Stimulated activated CD4-positive, alpha-beta T cell treated with anti-CD3 and anti-CD28 coated beads, Interleukin-4, amount 100 ng/mL, for 24 hours (primary cell): ENCODE data around the gene XAF1.
"Not testable (repeated sequence)": the region's sequence is repeated elsewhere in the genome, so short reads cannot be mapped to it uniquely, and the experiment has no call there.

ENCODE experiments used
- DNase-seq: peaks from one replicate; pipeline ENCODE4 v3.0.0-alpha.2; 2020

Gene XAF1

DNA sequence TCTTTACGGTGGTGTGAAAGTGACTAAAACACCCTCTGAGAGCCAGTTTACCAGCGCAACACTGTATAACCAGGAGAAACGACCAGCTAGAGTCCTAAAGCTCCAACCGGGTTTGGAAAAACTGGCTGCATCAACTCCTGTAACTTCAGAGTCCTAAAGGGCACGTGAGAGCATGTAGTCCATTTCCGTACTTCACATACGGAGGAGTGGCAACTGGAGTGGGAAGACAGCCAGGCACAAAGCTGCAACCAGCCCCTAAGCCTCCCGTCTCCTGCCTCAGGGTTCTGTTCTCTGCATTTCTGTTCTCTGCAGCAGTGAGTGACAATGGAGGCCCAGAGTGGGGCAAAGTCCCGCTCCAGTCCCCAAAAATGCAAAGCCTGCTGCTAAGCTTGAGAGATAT is 56.4 kb downstream of the XAF1 start:
- DNase-seq: no peak

DNA sequence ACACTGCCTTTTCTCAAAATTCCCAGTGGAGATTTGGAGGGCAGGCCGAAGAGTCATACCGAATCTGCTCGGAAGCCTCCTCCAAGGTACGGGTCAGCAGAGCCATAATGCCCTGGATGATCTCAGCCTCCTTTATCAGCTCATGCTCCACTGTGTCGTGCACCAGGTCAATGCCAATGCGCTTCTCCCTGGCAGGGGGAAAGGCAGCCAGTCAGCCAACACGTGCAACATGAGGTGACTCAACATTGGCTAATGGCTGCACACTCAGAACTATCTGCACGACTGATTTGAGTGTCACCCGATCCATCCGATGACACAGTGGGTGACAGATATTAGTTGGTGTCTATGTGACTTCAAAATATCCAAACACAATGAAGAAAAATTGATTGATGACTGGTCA is 59.9 kb downstream of the XAF1 start:
- no peak for DNase-seq

DNA sequence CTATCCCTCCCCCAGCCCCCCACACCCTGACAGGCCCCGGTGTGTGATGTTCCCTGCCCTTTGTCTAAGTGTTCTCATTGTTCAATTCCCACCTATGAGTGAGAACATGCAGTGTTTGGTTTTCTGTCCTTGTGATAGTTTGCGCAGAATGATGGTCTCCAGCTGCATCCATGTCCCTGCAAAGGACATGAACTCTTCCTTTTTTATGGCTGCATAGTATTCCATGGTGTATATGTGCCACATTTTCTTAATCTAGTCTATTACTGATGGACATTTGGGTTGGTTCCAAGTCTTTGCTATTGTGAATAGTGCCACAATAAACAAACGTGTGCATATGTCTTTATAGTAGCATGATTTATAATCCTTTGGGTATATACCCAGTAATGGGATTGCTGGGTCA is 60.5 kb downstream of the XAF1 start:
- DNase-seq: not testable (repeated sequence)

DNA sequence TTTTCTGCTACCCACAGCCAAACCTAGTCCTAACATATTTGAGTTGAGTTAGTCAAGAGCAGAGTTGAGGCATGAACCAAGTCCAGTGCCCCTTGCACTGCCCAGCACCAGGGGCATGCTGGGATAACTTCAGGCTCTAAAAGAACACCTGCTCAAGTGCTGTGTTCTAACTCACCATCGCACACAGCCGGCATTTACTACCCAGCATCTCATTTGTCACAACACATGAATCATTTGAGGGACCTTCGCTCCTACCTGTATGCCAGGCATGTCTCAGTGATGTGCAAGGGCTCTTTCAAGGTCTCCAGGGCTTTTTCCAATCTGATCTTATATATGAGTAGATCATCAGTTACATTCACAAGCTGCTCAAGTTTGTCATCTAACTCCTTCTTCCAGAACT is 63.1 kb downstream of the XAF1 start:
- no peak for DNase-seq

DNA sequence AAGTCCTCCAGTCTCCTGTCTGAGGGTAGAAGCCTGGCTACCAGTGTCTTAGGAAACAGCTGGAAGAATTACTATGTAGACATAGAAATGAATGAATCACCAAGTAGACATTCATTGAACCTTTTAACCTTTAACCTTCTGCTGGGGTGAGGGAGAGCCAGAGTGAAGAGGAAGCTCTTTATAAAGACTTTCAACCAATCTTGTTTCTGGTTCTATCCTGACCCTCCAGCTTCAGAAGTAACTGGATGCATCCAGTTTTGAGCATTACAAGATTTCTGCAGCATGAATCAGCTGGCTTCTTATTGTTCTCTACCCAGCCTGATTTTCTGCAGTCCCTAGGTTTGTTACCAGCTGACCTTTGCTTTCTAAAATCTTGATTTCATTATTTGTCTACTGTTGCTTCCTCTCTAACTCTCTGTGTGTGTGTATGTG is 67.2 kb downstream of the XAF1 start:
- no peak for DNase-seq
